Naive thymus-derived CD4-positive, alpha-beta T cell (primary cell): Measurements from ENCODE around the gene OLR1. TPM values are rescaled to one million over a fixed set of nuclear protein-coding genes. Genes with fewer than 3 reads are reported as not detected.
A peak's percentile ranks its signal among the peaks of the same experiment; 100 is the strongest.
"Not testable (repeated sequence)": the region's sequence is repeated elsewhere in the genome, so short reads cannot be mapped to it uniquely, and the experiment has no call there.

Experiments
- ATAC-seq: fragments of 150-1000 bp; cut with Tn5 transposase; 2 replicates; pipeline ENCODE4 v1.10.0; 2021; ENCODE audit warnings: mild to moderate bottlenecking, moderate library complexity
- CTCF ChIA-PET: fragments of 350-600 bp; sonication (Branson Sonifier 250); formaldehyde crosslinking; loops from one replicate; lab custom pipeline; 2021; ENCODE audit warnings: antibody characterized with exemption; lab: Charles Lee
- POLR2A ChIA-PET: fragments of 350-600 bp; sonication (Branson Sonifier 250); formaldehyde crosslinking; loops from one replicate; lab custom pipeline; 2021; ENCODE audit warnings: antibody characterized with exemption, inconsistent platforms; lab: Charles Lee
- DNase-seq, 9 donors: peaks; one replicate each; pipeline versions ENCODE4 v3.0.0 to v3.0.0-alpha.2; 2020 to 2022; ENCODE audit warnings: mixed read lengths in 1 of 9
- H3K27ac ChIP-seq: one replicate; pipeline ENCODE4 v1.7.0; 2013; ENCODE audit warnings: mild to moderate bottlenecking, low read depth, low read length, moderate library complexity
- H3K27me3 ChIP-seq, 2 donors: one replicate each; pipeline ENCODE4 v1.7.0; 2013; ENCODE audit warnings: low read length in 2 of 2, mild to moderate bottlenecking in 2 of 2, moderate library complexity in 2 of 2; ENCODE audit not compliant: control insufficient read depth in 2 of 2, insufficient read depth in 2 of 2
- H3K36me3 ChIP-seq, 3 experiments: 1 replicate in 2 of 3; 2 replicates in 1 of 3; pipeline ENCODE4 v1.7.0; 2013; ENCODE audit warnings: low read length in 3 of 3, mild to moderate bottlenecking in 3 of 3, moderate library complexity in 1 of 3; ENCODE audit not compliant: insufficient read depth in 3 of 3, control insufficient read depth in 2 of 3
- H3K4me1 ChIP-seq, 2 donors: one replicate each; pipeline ENCODE4 v1.7.0; 2013; ENCODE audit warnings: low read length in 2 of 2, mild to moderate bottlenecking in 2 of 2, moderate library complexity in 1 of 2; ENCODE audit not compliant: control insufficient read depth in 2 of 2, insufficient read depth in 2 of 2
- H3K4me3 ChIP-seq: 2 replicates; pipeline ENCODE4 v1.7.0; 2013; ENCODE audit warnings: mild to moderate bottlenecking, low read length
- H3K9me3 ChIP-seq, 3 experiments: 1 replicate in 2 of 3; 2 replicates in 1 of 3; pipeline ENCODE4 v1.7.0; 2013; ENCODE audit warnings: low read length in 3 of 3; ENCODE audit not compliant: control insufficient read depth in 2 of 3
- H3K27ac Mint-ChIP-seq, 9 donors: one replicate each; pipeline ENCODE4 v1.8.0; 2020 to 2022; ENCODE audit warnings: mixed read lengths in 9 of 9, mild to moderate bottlenecking in 8 of 9, moderate library complexity in 5 of 9, inconsistent platforms in 2 of 9
- H3K27me3 Mint-ChIP-seq, 5 donors: one replicate each; pipeline ENCODE4 v1.8.0; 2021 to 2022; ENCODE audit warnings: mixed read lengths in 5 of 5, mild to moderate bottlenecking in 1 of 5
- H3K36me3 Mint-ChIP-seq, 5 donors: one replicate each; pipeline ENCODE4 v1.8.0; 2020 to 2022; ENCODE audit warnings: mixed read lengths in 5 of 5, mild to moderate bottlenecking in 3 of 5, inconsistent platforms in 1 of 5
- H3K4me1 Mint-ChIP-seq, 7 donors: one replicate each; pipeline ENCODE4 v1.8.0; 2020 to 2022; ENCODE audit warnings: mixed read lengths in 7 of 7, mild to moderate bottlenecking in 3 of 7, inconsistent platforms in 1 of 7
- H3K4me3 Mint-ChIP-seq, 10 donors: one replicate each; pipeline ENCODE4 v1.8.0; 2020 to 2022; ENCODE audit warnings: mild to moderate bottlenecking in 10 of 10, mixed read lengths in 10 of 10, moderate library complexity in 6 of 10, inconsistent platforms in 2 of 10
- H3K9me3 Mint-ChIP-seq, 11 donors: one replicate each; pipeline ENCODE4 v1.8.0; 2020 to 2022; ENCODE audit warnings: mixed read lengths in 11 of 11, mild to moderate bottlenecking in 4 of 11, inconsistent platforms in 1 of 11, moderate library complexity in 1 of 11
- intact Hi-C, 2 donors: fragments of 100-400 bp; cut with micrococcal nuclease; formaldehyde crosslinking; loops; one replicate each; pipeline ENCODE4 v1.15.1; 2023
- polyA plus RNA-seq, 2 donors: library from polyadenylated mRNA; unstranded; fragments of 300-500 nt; fragmentation: Illumina TruSeq; gene quantifications; one replicate each; pipeline ENCODE4 v1.2.3, GENCODE V29; 2021
- total RNA-seq, 6 experiments: library from RNA in 5 of 6; stranded (reverse) in 5 of 6; gene quantifications; 1 replicate in 5 of 6; 2 replicates in 1 of 6; pipeline ENCODE4 v1.2.3 and lab custom pipeline; 2021 to 2026

Gene OLR1
- total and polyA plus RNA-seq, 7 experiments from 2014 or later, result 3.1 to 4.0 TPM; not detected in 5

- Mint-ChIP-seq H3K4me3 (no peak overlapping the region), H3K4me1 (peaks cover 0 to 4% (median 0%) of the 10 kb centered on the region in 7 donors), H3K9me3 (no peaks in the 10 kb centered on the region), H3K27me3 (peaks cover 8 to 24% (median 11%) of the 10 kb centered on the region in 5 donors), H3K36me3 (no peaks in the 10 kb centered on the region), H3K27ac (no peak overlapping the region)
- ATAC-seq (peak; percentile 67), DNase-seq (no peak)
- Histone ChIP-seq H3K9me3 (no peaks in the 10 kb centered on the region), H3K27ac (no peak overlapping the region), H3K4me1 (no peaks in the 10 kb centered on the region), H3K4me3 (no peak overlapping the region), H3K27me3 (no peaks in the 10 kb centered on the region), H3K36me3 (no peaks in the 10 kb centered on the region)
- ChIA-PET POLR2A (interaction anchor here (0.6 to 2.0 kb wide), 2 partner anchors 13 to 43 kb away, joined by 3 to 6 read pairs; no protein-coding TSS in a partner anchor), CTCF (interaction anchor here (0.7 to 1.1 kb wide), 2 partner anchors 43 to 291 kb away, joined by 3 read pairs; no protein-coding TSS in a partner anchor)
- intact Hi-C loops, result loop anchor here in 1 of 2 donors (10.0 kb wide), 1 partner anchor 251 kb away; no protein-coding TSS in a partner anchor
Measured at GRCh38 chr12:10196210-10196609, 24.3 kb upstream of the OLR1 start.

DNA sequence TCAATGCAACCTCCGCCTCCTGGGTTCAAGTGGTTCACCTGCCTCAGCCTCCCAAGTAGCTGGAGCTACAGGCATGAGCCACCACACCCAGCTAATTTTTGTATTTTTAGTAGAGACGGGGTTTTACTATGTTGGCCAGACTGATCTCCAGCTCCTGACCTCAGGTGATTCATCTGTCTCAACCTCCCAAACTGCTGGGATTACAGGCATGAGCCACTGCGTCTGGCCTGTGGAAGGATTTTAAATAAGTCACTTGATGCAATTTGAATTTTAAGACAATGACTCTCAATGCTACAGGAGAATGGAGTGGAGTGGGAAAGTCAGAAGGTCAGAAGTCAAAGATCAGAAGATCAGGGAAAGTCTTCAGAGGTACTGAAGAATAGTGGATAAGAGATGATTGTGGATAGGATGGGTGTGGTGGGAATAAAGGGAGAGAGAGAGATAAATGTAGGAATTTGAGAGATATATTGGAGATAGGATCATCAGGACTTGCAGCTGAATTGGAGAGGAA lies 22.3 kb upstream of the OLR1 start:
- Mint-ChIP-seq H3K4me1 (peaks cover 0 to 8% (median 4%) of the 10 kb centered on the region in 7 donors), H3K36me3 (no peaks in the 10 kb centered on the region), H3K4me3 (no peak overlapping the region), H3K27ac (no peak overlapping the region), H3K27me3 (peaks cover 8 to 34% (median 11%) of the 10 kb centered on the region in 5 donors), H3K9me3 (no peaks in the 10 kb centered on the region)
- H3K27ac ChIP-seq, result no peak overlapping the region
- DNase-seq (no peak), ATAC-seq (no peak)
- H3K36me3 ChIP-seq, result no peaks in the 10 kb centered on the region
- ChIA-PET POLR2A (interaction anchor here (0.6 to 2.0 kb wide), 2 partner anchors 41 to 1243 kb away, joined by 5 to 6 read pairs; no protein-coding TSS in a partner anchor), CTCF (interaction anchor here (0.9 kb wide), 1 partner anchor 41 kb away, joined by 6 read pairs; no protein-coding TSS in a partner anchor)
- H3K27me3 ChIP-seq, result no peaks in the 10 kb centered on the region
- no peaks in the 10 kb centered on the region for H3K4me1 ChIP-seq
- H3K9me3 ChIP-seq, result no peaks in the 10 kb centered on the region
- intact Hi-C loops, result loop anchor here in 1 of 2 donors (10.0 kb wide), 1 partner anchor 249 kb away; no protein-coding TSS in a partner anchor
- H3K4me3 ChIP-seq, result no peak overlapping the region

- peaks cover 8 to 33% (median 11%) of the 10 kb centered on the region in 5 donors for H3K27me3 Mint-ChIP-seq
- H3K9me3 Mint-ChIP-seq, result no peaks in the 10 kb centered on the region
- Histone ChIP-seq H3K4me3 (no peak overlapping the region), H3K27me3 (no peaks in the 10 kb centered on the region), H3K9me3 (no peaks in the 10 kb centered on the region), H3K27ac (no peak overlapping the region), H3K36me3 (no peaks in the 10 kb centered on the region), H3K4me1 (no peaks in the 10 kb centered on the region)
- intact Hi-C loops, result loop anchor here in 1 of 2 donors (2.0 to 10.0 kb wide), 3 partner anchors 247 to 443 kb away; no protein-coding TSS in a partner anchor
- ChIA-PET CTCF (interaction anchor here (5.0 kb wide), 1 partner anchor 39 kb away, joined by 39 read pairs; no protein-coding TSS in a partner anchor), POLR2A (interaction anchor here (0.6 kb wide), 1 partner anchor 296 kb away, joined by 3 read pairs; no protein-coding TSS in a partner anchor)
- no peak for ATAC-seq
- H3K27ac Mint-ChIP-seq, result no peak overlapping the region
- no peak overlapping the region for H3K4me3 Mint-ChIP-seq
- H3K4me1 Mint-ChIP-seq, result peaks cover 0 to 8% (median 4%) of the 10 kb centered on the region in 7 donors
- no peaks in the 10 kb centered on the region for H3K36me3 Mint-ChIP-seq
- DNase-seq, result no peak
Measured at GRCh38 chr12:10191865-10192264, 19.9 kb upstream of the OLR1 start.

DNA sequence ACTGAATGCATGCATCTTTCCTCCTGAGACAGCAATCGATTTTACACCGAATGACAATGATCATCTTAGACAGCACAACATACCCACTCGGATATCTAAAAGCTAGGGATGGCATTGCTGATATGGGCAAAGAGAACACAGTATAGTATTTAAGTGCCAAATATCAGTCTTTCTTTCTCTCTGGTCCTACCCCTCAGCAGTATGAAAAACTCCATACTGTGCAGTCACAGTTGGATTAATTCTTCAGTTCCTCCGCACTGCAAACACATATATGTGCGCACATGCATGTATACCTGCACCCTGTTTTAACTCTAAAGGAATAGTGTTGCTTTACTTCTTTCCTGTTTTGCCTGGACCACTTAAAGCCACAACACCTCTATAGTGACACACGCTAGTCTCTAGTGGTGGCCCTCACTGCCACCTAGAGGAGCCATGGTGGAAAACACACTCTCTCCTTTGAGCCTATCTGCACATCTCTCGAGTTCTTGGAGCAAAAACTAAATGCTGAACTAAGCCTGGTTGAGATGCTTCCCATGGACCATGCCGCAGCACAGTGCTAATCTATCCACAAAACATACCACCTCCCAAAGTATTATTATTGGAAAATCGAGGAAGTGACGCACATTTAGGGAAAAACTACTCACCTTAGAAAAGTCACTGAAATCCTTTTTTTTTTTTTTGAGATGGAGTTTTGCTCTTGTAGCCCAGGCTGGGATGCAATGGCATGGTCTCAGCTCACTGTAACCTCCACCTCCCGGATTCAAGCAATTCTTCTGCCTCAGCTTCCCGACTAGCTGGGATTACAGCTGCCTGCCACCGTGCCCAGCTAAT lies 18.8 kb upstream of the OLR1 start:
- peaks cover 0 to 8% (median 0%) of the 10 kb centered on the region in 7 donors for H3K4me1 Mint-ChIP-seq
- peaks cover 8 to 32% (median 13%) of the 10 kb centered on the region in 5 donors for H3K27me3 Mint-ChIP-seq
- no peaks in the 10 kb centered on the region for H3K36me3 ChIP-seq
- no peak overlapping the region for H3K4me3 Mint-ChIP-seq
- no peaks in the 10 kb centered on the region for H3K4me1 ChIP-seq
- DNase-seq (peak; percentile 21 to 65 (median 48)), ATAC-seq (peak; percentile 97)
- intact Hi-C loops, result loop anchor here (1.0 to 10.0 kb wide), 8 partner anchors 22 to 442 kb away; partner anchors contain the start of gene GABARAPL1 (in 1 of the 2)
- H3K9me3 ChIP-seq, result no peaks in the 10 kb centered on the region
- no peaks in the 10 kb centered on the region for H3K36me3 Mint-ChIP-seq
- no peak overlapping the region for H3K27ac ChIP-seq
- no peaks in the 10 kb centered on the region for H3K9me3 Mint-ChIP-seq
- H3K4me3 ChIP-seq, result no peak overlapping the region
- POLR2A ChIA-PET, result interaction anchor here (0.6 to 0.7 kb wide), 2 partner anchors 186 to 377 kb away, joined by 3 to 4 read pairs; no protein-coding TSS in a partner anchor
- CTCF ChIA-PET, result interaction anchor here (0.6 to 5.0 kb wide), 12 partner anchors 19 to 440 kb away, joined by 3 to 39 read pairs (median 3); partner anchors contain the start of gene OLR1
- H3K27ac Mint-ChIP-seq, result no peak overlapping the region
- H3K27me3 ChIP-seq, result no peaks in the 10 kb centered on the region

- no peaks in the 10 kb centered on the region for H3K36me3 Mint-ChIP-seq
- POLR2A ChIA-PET, result interaction anchor here (0.7 kb wide), 1 partner anchor 431 kb away, joined by 3 read pairs; no protein-coding TSS in a partner anchor
- Histone ChIP-seq H3K4me1 (no peaks in the 10 kb centered on the region), H3K9me3 (no peaks in the 10 kb centered on the region), H3K36me3 (no peaks in the 10 kb centered on the region), H3K27ac (no peak overlapping the region), H3K4me3 (no peak overlapping the region), H3K27me3 (no peaks in the 10 kb centered on the region)
- intact Hi-C loops, result loop anchor here (1.0 to 10.0 kb wide), 8 partner anchors 23 to 441 kb away; partner anchors contain the start of gene GABARAPL1 (in 1 of the 2)
- no peak for DNase-seq
- peaks cover 6 to 31% (median 13%) of the 10 kb centered on the region in 5 donors for H3K27me3 Mint-ChIP-seq
- no peaks in the 10 kb centered on the region for H3K9me3 Mint-ChIP-seq
- ATAC-seq, result no peak
- CTCF ChIA-PET, result interaction anchor here (0.5 to 5.0 kb wide), 10 partner anchors 18 to 439 kb away, joined by 3 to 39 read pairs (median 3); partner anchors contain the start of gene OLR1
- H3K4me1 Mint-ChIP-seq, result peaks cover 0 to 8% (median 0%) of the 10 kb centered on the region in 7 donors
- H3K27ac Mint-ChIP-seq, result no peak overlapping the region
- no peak overlapping the region for H3K4me3 Mint-ChIP-seq
Measured at GRCh38 chr12:10189653-10190052, 17.7 kb upstream of the OLR1 start.

- H3K4me3 Mint-ChIP-seq, H3K9me3 Mint-ChIP-seq, H3K36me3 ChIP-seq, H3K9me3 ChIP-seq, H3K27ac ChIP-seq, POLR2A ChIA-PET, H3K4me1 ChIP-seq, DNase-seq, intact Hi-C loops, H3K4me3 ChIP-seq, H3K27me3 ChIP-seq, H3K4me1 Mint-ChIP-seq, H3K27ac Mint-ChIP-seq, ATAC-seq, H3K36me3 Mint-ChIP-seq: not testable (repeated sequence)
- H3K27me3 Mint-ChIP-seq, result peaks cover 5 to 40% (median 17%) of the 10 kb centered on the region in 5 donors
- CTCF ChIA-PET, result interaction anchor here (5.0 kb wide), 1 partner anchor 34 kb away, joined by 39 read pairs; no protein-coding TSS in a partner anchor
Measured at GRCh38 chr12:10186958-10187357, 15.0 kb upstream of the OLR1 start.
